ENCODE measurements around the gene GLS2. TPM values are rescaled to one million over a fixed set of nuclear protein-coding genes. Genes with fewer than 3 reads are reported as not detected.

GLS2 gene
- total and polyA plus RNA-seq, 2 donors (not counting 1 experiment from before 2014, with no cell fraction given): 5.3 to 7.2 TPM

- WGBS (ENCODE audit: insufficient coverage): no CpG with 5 or more reads among the region's 3 CpGs
- POLR2A ChIA-PET: no interaction called here
- DNase-seq (no peak), ATAC-seq (ENCODE audit: low read depth) (no peak)
- intact Hi-C loops (cut with micrococcal nuclease): no loop called here
- no peak overlapping the region for H3K4me3 Mint-ChIP-seq
- Histone ChIP-seq H3K36me3 (replicated peaks in 1 of 2; ENCODE audit: control extremely low read depth in 1 of 2, control insufficient read depth in 1 of 2, extremely low read depth in 1 of 2, insufficient read depth in 2 of 2, low read length in 1 of 2) (peaks cover 3 to 67% of the 10 kb centered on the region in 2 experiments), H4K20me1 (ENCODE audit: control insufficient read depth, insufficient read depth, low read length, poor library complexity, severe bottlenecking) (no peaks in the 10 kb centered on the region), H3K79me2 (ENCODE audit: control insufficient read depth, insufficient read depth, low read length) (no peaks in the 10 kb centered on the region), H3K27ac (ENCODE audit: low read length in 2 of 2) (no peak overlapping the region), H3K4me3 (ENCODE audit: control extremely low read depth in 1 of 5, extremely low read depth in 1 of 5, insufficient read depth in 1 of 5, low read depth in 2 of 5, low read length in 4 of 5) (no peak overlapping the region), H3K27me3 (replicated peaks in 1 of 4; ENCODE audit: control extremely low read depth in 1 of 4, control insufficient read depth in 3 of 4, insufficient read depth in 4 of 4, low read length in 3 of 4) (no peaks in the 10 kb centered on the region), H3K9me3 (ENCODE audit: control extremely low read depth in 1 of 3, control insufficient read depth in 2 of 3, insufficient read depth in 1 of 3, low read length in 2 of 3) (no peaks in the 10 kb centered on the region), H3K4me1 (ENCODE audit: control insufficient read depth in 2 of 2, insufficient read depth in 2 of 2, low read length in 2 of 2) (no peaks in the 10 kb centered on the region), H3K9ac (ENCODE audit: low read length) (no peak overlapping the region), H3K4me2 (replicated peaks; ENCODE audit: low read depth, low read length, poor library complexity, severe bottlenecking) (no peak overlapping the region), H2AFZ (ENCODE audit: insufficient read depth, low read depth, low read length, poor library complexity, severe bottlenecking) (no peak overlapping the region)
- CTCF ChIA-PET: interaction anchor here (1.6 kb wide), 1 partner anchor 66 kb away, joined by 3 read pairs; the partner anchor contains the start of gene STAT2
- no peaks in the 10 kb centered on the region for H3K4me1 Mint-ChIP-seq
- no peak for TF ChIP-seq EZH2 (IDR thresholded peaks at IDR 0.05; ENCODE audit: borderline replicate concordance, insufficient read depth, low read depth, low read length, poor library complexity, severe bottlenecking)
- TF ChIP-seq, protein P1, sequence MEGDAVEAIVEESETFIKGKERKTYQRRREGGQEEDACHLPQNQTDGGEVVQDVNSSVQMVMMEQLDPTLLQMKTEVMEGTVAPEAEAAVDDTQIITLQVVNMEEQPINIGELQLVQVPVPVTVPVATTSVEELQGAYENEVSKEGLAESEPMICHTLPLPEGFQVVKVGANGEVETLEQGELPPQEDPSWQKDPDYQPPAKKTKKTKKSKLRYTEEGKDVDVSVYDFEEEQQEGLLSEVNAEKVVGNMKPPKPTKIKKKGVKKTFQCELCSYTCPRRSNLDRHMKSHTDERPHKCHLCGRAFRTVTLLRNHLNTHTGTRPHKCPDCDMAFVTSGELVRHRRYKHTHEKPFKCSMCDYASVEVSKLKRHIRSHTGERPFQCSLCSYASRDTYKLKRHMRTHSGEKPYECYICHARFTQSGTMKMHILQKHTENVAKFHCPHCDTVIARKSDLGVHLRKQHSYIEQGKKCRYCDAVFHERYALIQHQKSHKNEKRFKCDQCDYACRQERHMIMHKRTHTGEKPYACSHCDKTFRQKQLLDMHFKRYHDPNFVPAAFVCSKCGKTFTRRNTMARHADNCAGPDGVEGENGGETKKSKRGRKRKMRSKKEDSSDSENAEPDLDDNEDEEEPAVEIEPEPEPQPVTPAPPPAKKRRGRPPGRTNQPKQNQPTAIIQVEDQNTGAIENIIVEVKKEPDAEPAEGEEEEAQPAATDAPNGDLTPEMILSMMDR (IDR thresholded peaks at IDR 0.05): no peak
- H3K9me3 Mint-ChIP-seq (ENCODE audit: insufficient read depth): no peaks in the 10 kb centered on the region
- H3K27ac Mint-ChIP-seq: no peak overlapping the region
- no peaks in the 10 kb centered on the region for H3K27me3 Mint-ChIP-seq
Observed at GRCh38 chr12:56425940-56426438, 62.0 kb downstream of the GLS2 start.

DNA sequence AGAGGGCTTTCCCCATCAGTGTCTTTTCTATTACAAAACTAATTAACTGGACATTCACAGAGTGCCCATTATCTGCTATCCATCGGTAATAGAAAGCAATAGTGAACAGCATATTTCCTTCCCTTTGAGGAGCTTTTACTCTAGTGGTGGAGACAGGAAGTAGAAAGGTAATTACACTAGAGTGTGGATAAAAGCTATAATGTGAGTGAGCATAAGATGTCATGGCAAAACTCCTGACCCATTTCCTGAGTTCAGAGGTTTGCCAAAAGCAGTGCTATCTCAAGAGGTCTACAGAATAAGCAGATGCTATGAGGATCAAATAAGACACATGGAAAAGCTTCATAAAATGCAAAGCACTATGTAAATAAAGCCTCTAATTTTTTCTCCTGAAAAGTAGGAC lies 62.8 kb downstream of the GLS2 start:
- ChIA-PET CTCF (interaction anchor here (0.6 to 1.1 kb wide), 3 partner anchors 20 to 71 kb away, joined by 3 read pairs; no protein-coding TSS in a partner anchor), POLR2A (interaction anchor here (0.6 kb wide), 1 partner anchor 33 kb away, joined by 3 read pairs; no protein-coding TSS in a partner anchor)
- Histone ChIP-seq H2AFZ (ENCODE audit: insufficient read depth, low read depth, low read length, poor library complexity, severe bottlenecking) (no peak overlapping the region), H3K27ac (ENCODE audit: low read length in 2 of 2) (no peak overlapping the region), H3K27me3 (replicated peaks in 1 of 4; ENCODE audit: control extremely low read depth in 1 of 4, control insufficient read depth in 3 of 4, insufficient read depth in 4 of 4, low read length in 3 of 4) (no peaks in the 10 kb centered on the region), H3K4me2 (replicated peaks; ENCODE audit: low read depth, low read length, poor library complexity, severe bottlenecking) (no peak overlapping the region), H3K9me3 (ENCODE audit: control extremely low read depth in 1 of 3, control insufficient read depth in 2 of 3, insufficient read depth in 1 of 3, low read length in 2 of 3) (no peaks in the 10 kb centered on the region), H3K4me1 (ENCODE audit: control insufficient read depth in 2 of 2, insufficient read depth in 2 of 2, low read length in 2 of 2) (no peaks in the 10 kb centered on the region), H3K9ac (ENCODE audit: low read length) (no peak overlapping the region), H3K36me3 (replicated peaks in 1 of 2; ENCODE audit: control extremely low read depth in 1 of 2, control insufficient read depth in 1 of 2, extremely low read depth in 1 of 2, insufficient read depth in 2 of 2, low read length in 1 of 2) (peaks cover 3 to 68% of the 10 kb centered on the region in 2 experiments), H3K79me2 (ENCODE audit: control insufficient read depth, insufficient read depth, low read length) (no peaks in the 10 kb centered on the region), H4K20me1 (ENCODE audit: control insufficient read depth, insufficient read depth, low read length, poor library complexity, severe bottlenecking) (no peaks in the 10 kb centered on the region), H3K4me3 (ENCODE audit: control extremely low read depth in 1 of 5, extremely low read depth in 1 of 5, insufficient read depth in 1 of 5, low read depth in 2 of 5, low read length in 4 of 5) (no peak overlapping the region)
- no peak for ATAC-seq (ENCODE audit: low read depth)
- Mint-ChIP-seq H3K27me3 (no peaks in the 10 kb centered on the region), H3K4me1 (no peaks in the 10 kb centered on the region), H3K9me3 (ENCODE audit: insufficient read depth) (no peaks in the 10 kb centered on the region), H3K27ac (no peak overlapping the region), H3K4me3 (no peak overlapping the region)
- TF ChIP-seq, protein P1 (IDR thresholded peaks at IDR 0.05): no peak
- no peak for TF ChIP-seq EZH2 (IDR thresholded peaks at IDR 0.05; ENCODE audit: borderline replicate concordance, insufficient read depth, low read depth, low read length, poor library complexity, severe bottlenecking)
- no CpG with 5 or more reads among the region's 1 CpG for WGBS (ENCODE audit: insufficient coverage)
- DNase-seq: no peak
- intact Hi-C loops (cut with micrococcal nuclease): no loop called here
